ENCODE results near the gene SKA2.
"Not testable (repeated sequence)": the region's sequence is repeated elsewhere in the genome, so short reads cannot be mapped to it uniquely, and the experiment has no call there.

Gene SKA2

GRCh38 chr17:59145571-59146096, 9.4 kb downstream of the SKA2 start:
- no peak overlapping the region for H3K4me3 ChIP-seq (ENCODE audit: low read length)
- no peaks in the 10 kb centered on the region for H3K27me3 ChIP-seq (ENCODE audit: insufficient read depth, low read length)
- no peak overlapping the region for H2AFZ ChIP-seq (ENCODE audit: low read depth, low read length)
- H3K36me3 ChIP-seq (ENCODE audit: insufficient read depth, low read length): peaks cover 35% of the 10 kb centered on the region
- peaks cover 5% of the 10 kb centered on the region for H3K4me1 ChIP-seq (ENCODE audit: insufficient read depth, low read length)
- peaks cover 3% of the 10 kb centered on the region for H3K9me3 ChIP-seq (ENCODE audit: low read length)

- Histone ChIP-seq H3K4me3 (ENCODE audit: low read length) (no peak overlapping the region), H3K27me3 (ENCODE audit: insufficient read depth, low read length) (no peaks in the 10 kb centered on the region), H3K4me1 (ENCODE audit: insufficient read depth, low read length) (no peaks in the 10 kb centered on the region), H3K36me3 (ENCODE audit: insufficient read depth, low read length) (peaks cover 32% of the 10 kb centered on the region), H2AFZ (ENCODE audit: low read depth, low read length) (no peak overlapping the region), H3K9me3 (ENCODE audit: low read length) (peaks cover 3% of the 10 kb centered on the region)
Measured at GRCh38 chr17:59141860-59142259, 13.1 kb downstream of the SKA2 start.

- H3K4me1 ChIP-seq (ENCODE audit: insufficient read depth, low read length): no peaks in the 10 kb centered on the region
- H3K36me3 ChIP-seq (ENCODE audit: insufficient read depth, low read length): peaks cover 21% of the 10 kb centered on the region
- no peaks in the 10 kb centered on the region for H3K27me3 ChIP-seq (ENCODE audit: insufficient read depth, low read length)
- H3K9me3 ChIP-seq (ENCODE audit: low read length): peaks cover 3% of the 10 kb centered on the region
- H3K4me3 ChIP-seq (ENCODE audit: low read length): no peak overlapping the region
- no peak overlapping the region for H2AFZ ChIP-seq (ENCODE audit: low read depth, low read length)
Measured at GRCh38 chr17:59139939-59140338, 15.0 kb downstream of the SKA2 start.

GRCh38 chr17:59138339-59138738, 16.6 kb downstream of the SKA2 start:
- not testable (repeated sequence) for H3K4me1 ChIP-seq (ENCODE audit: insufficient read depth, low read length); H3K9me3 ChIP-seq (ENCODE audit: low read length); H3K4me3 ChIP-seq (ENCODE audit: low read length); H2AFZ ChIP-seq (ENCODE audit: low read depth, low read length); H3K27me3 ChIP-seq (ENCODE audit: insufficient read depth, low read length)
- peaks cover 11% of the 10 kb centered on the region for H3K36me3 ChIP-seq (ENCODE audit: insufficient read depth, low read length)

- peaks cover 46% of the 10 kb centered on the region for H3K36me3 ChIP-seq (ENCODE audit: insufficient read depth, low read length)
- no peaks in the 10 kb centered on the region for H3K9me3 ChIP-seq (ENCODE audit: low read length)
- no peak overlapping the region for H3K4me3 ChIP-seq (ENCODE audit: low read length)
- no peak overlapping the region for H2AFZ ChIP-seq (ENCODE audit: low read depth, low read length)
- no peaks in the 10 kb centered on the region for H3K27me3 ChIP-seq (ENCODE audit: insufficient read depth, low read length)
- H3K4me1 ChIP-seq (ENCODE audit: insufficient read depth, low read length): no peaks in the 10 kb centered on the region
Measured at GRCh38 chr17:59131131-59131530, 23.9 kb downstream of the SKA2 start.

GRCh38 chr17:59129814-59130213, 25.2 kb downstream of the SKA2 start:
- H3K36me3 ChIP-seq (ENCODE audit: insufficient read depth, low read length): peaks cover 50% of the 10 kb centered on the region
- H2AFZ ChIP-seq (ENCODE audit: low read depth, low read length): no peak overlapping the region
- no peaks in the 10 kb centered on the region for H3K4me1 ChIP-seq (ENCODE audit: insufficient read depth, low read length)
- H3K4me3 ChIP-seq (ENCODE audit: low read length): no peak overlapping the region
- no peaks in the 10 kb centered on the region for H3K27me3 ChIP-seq (ENCODE audit: insufficient read depth, low read length)
- H3K9me3 ChIP-seq (ENCODE audit: low read length): no peaks in the 10 kb centered on the region

GRCh38 chr17:59126809-59127417, 28.1 kb downstream of the SKA2 start:
- Histone ChIP-seq H3K27me3 (ENCODE audit: insufficient read depth, low read length) (no peaks in the 10 kb centered on the region), H3K4me3 (ENCODE audit: low read length) (no peak overlapping the region), H3K36me3 (ENCODE audit: insufficient read depth, low read length) (peaks cover 62% of the 10 kb centered on the region), H3K4me1 (ENCODE audit: insufficient read depth, low read length) (no peaks in the 10 kb centered on the region), H2AFZ (ENCODE audit: low read depth, low read length) (no peak overlapping the region), H3K9me3 (ENCODE audit: low read length) (no peaks in the 10 kb centered on the region)

GRCh38 chr17:59124665-59125064, 30.3 kb downstream of the SKA2 start:
- Histone ChIP-seq H3K27me3 (ENCODE audit: insufficient read depth, low read length) (no peaks in the 10 kb centered on the region), H3K36me3 (ENCODE audit: insufficient read depth, low read length) (peaks cover 70% of the 10 kb centered on the region), H3K9me3 (ENCODE audit: low read length) (no peaks in the 10 kb centered on the region), H3K4me1 (ENCODE audit: insufficient read depth, low read length) (no peaks in the 10 kb centered on the region), H2AFZ (ENCODE audit: low read depth, low read length) (no peak overlapping the region), H3K4me3 (ENCODE audit: low read length) (no peak overlapping the region)

- Histone ChIP-seq H3K27me3 (ENCODE audit: insufficient read depth, low read length) (no peaks in the 10 kb centered on the region), H3K4me3 (ENCODE audit: low read length) (no peak overlapping the region), H3K36me3 (ENCODE audit: insufficient read depth, low read length) (peaks cover 64% of the 10 kb centered on the region), H3K9me3 (ENCODE audit: low read length) (no peaks in the 10 kb centered on the region), H3K4me1 (ENCODE audit: insufficient read depth, low read length) (no peaks in the 10 kb centered on the region), H2AFZ (ENCODE audit: low read depth, low read length) (no peak overlapping the region)
Measured at GRCh38 chr17:59121901-59122480, 33.0 kb downstream of the SKA2 start.

GRCh38 chr17:59115474-59115873, 39.5 kb downstream of the SKA2 start:
- Histone ChIP-seq H3K4me1 (ENCODE audit: insufficient read depth, low read length) (no peaks in the 10 kb centered on the region), H3K36me3 (ENCODE audit: insufficient read depth, low read length) (peaks cover 66% of the 10 kb centered on the region), H3K9me3 (ENCODE audit: low read length) (no peaks in the 10 kb centered on the region), H3K27me3 (ENCODE audit: insufficient read depth, low read length) (no peaks in the 10 kb centered on the region), H2AFZ (ENCODE audit: low read depth, low read length) (no peak overlapping the region), H3K4me3 (ENCODE audit: low read length) (no peak overlapping the region)

- Histone ChIP-seq H3K27me3 (ENCODE audit: insufficient read depth, low read length) (no peaks in the 10 kb centered on the region), H3K36me3 (ENCODE audit: insufficient read depth, low read length) (peaks cover 53% of the 10 kb centered on the region), H3K4me1 (ENCODE audit: insufficient read depth, low read length) (peaks cover 7% of the 10 kb centered on the region), H3K9me3 (ENCODE audit: low read length) (no peaks in the 10 kb centered on the region), H3K4me3 (ENCODE audit: low read length) (no peak overlapping the region), H2AFZ (ENCODE audit: low read depth, low read length) (no peak overlapping the region)
Measured at GRCh38 chr17:59111539-59111938, 43.4 kb downstream of the SKA2 start.

- Histone ChIP-seq H3K4me3 (ENCODE audit: low read length) (no peak overlapping the region), H3K36me3 (ENCODE audit: insufficient read depth, low read length) (peaks cover 53% of the 10 kb centered on the region), H3K4me1 (ENCODE audit: insufficient read depth, low read length) (peaks cover 7% of the 10 kb centered on the region), H3K27me3 (ENCODE audit: insufficient read depth, low read length) (no peaks in the 10 kb centered on the region), H3K9me3 (ENCODE audit: low read length) (no peaks in the 10 kb centered on the region), H2AFZ (ENCODE audit: low read depth, low read length) (no peak overlapping the region)
Measured at GRCh38 chr17:59110973-59111372, 44.0 kb downstream of the SKA2 start.

GRCh38 chr17:59108400-59109102, 46.4 kb downstream of the SKA2 start:
- no peaks in the 10 kb centered on the region for H3K27me3 ChIP-seq (ENCODE audit: insufficient read depth, low read length)
- peaks cover 36% of the 10 kb centered on the region for H3K36me3 ChIP-seq (ENCODE audit: insufficient read depth, low read length)
- H3K4me3 ChIP-seq (ENCODE audit: low read length): no peak overlapping the region
- H3K9me3 ChIP-seq (ENCODE audit: low read length): no peaks in the 10 kb centered on the region
- no peak overlapping the region for H2AFZ ChIP-seq (ENCODE audit: low read depth, low read length)
- peaks cover 11% of the 10 kb centered on the region for H3K4me1 ChIP-seq (ENCODE audit: insufficient read depth, low read length)

Data from neuron (in vitro differentiated cells).